ENCODE measurements around the gene KLF15.
A peak's percentile ranks its signal among the peaks of the same experiment; 100 is the strongest.

Gene KLF15

DNA sequence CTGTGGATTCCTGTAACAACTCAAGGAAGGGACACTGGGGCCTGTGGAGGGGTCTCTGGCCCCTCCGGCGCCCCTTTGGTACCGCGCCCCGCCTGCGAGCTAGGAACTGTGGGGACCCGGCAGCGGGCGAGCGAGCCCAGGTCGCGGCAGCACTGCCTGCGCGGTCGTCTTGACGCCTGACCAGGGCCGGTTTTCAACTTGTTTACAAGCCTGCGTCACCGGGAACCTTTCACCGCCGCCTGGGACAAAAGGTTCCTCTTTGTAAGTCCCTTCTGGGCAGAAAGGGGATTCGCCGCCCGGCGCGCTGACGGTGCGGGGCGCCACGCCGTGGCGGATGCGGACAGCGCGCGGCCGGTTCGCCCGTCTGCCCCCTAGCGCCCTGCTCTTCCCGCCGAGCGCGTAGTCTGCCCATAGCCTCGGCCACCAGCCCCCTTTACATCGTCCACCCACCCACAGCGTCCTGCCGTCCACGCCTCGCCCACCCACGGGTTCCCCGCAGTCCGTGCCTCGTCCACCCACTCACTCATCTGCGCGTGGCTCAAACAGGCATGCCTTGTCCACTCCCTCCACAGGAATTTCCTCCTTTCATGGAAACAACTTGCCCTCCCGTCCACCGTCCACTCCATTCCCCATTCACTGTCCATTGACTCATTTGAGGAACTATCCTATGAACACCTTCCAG, 32.0 kb upstream of the KLF15 start:
- DNase-seq: peak; percentile 82 to 85

DNA sequence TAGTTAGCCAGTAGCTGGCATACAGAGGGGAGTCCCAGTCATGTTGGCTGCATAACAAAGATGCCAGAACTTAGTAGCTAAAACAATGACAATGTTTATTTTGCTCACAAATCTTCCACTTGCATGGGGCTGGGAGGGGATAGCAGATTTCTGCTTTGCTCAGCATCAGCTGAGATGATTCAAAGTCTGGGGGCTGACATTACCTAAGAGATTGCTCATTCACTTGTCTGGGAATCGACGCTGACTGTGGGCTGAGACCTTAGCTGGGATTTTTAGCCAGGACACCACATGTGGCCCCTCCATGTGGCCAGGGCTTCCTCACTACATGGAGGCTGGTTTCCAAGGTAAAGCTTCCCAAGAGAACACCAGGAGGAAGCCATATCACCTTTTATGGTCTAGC, 24.8 kb upstream of the KLF15 start:
- no peak for DNase-seq

DNA sequence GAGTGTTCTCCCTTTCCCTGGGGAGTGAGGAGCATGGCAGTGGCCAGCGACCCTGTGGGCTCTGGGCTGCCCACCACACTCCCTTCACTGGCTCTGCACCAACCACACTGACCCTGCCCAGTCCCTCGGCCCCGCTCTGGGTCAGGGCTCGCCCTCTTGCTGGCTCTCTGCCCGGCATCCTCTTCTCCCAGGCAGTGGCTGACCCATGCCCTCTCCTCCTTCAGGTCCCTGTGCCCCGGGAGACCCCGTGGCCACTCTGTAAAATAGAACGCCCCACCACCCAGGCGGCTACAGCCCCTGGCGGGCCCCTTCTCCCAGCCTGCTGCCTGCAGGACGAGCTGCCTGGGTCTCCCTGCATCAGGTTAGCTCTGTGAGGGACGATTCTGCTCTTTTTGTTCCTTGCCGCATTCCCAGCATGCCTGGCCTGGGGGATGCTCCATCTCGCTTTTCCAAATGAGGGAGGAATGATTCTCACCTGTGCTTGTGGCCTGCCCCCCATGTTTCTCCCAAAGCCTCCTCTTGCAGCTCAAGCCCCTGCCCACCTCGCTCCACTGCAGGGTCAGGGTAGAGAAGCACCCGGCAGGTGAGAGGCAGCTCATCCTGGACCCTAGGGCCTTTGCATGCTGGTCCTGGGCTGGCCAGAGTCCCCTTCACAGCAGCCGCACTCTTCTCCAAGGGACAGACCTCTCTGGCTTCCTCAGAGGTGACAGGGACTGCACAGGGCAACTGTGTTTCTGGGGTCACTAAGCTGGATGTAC, 23.0 kb upstream of the KLF15 start:
- DNase-seq: no peak

DNA sequence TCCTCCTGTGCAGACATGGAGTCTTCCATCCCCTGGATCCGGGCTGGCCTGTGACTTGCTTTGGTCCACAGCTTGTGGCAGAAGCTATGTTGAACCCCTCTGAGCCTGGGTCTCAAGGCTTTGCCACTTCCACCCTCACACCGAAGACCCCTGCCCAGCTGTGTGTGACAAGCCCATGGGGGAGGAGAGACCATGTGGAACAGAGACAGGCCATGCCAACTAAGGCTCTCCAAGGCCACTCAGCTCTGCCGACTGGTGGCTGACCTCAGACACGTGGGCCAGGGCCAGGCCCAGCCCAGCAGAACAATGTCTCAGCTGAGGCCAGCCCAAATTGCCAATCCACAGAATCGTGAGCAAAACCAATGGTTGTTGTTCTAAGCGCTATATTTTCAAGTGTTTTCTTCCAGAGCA, 21.1 kb upstream of the KLF15 start:
- no peak for DNase-seq

DNA sequence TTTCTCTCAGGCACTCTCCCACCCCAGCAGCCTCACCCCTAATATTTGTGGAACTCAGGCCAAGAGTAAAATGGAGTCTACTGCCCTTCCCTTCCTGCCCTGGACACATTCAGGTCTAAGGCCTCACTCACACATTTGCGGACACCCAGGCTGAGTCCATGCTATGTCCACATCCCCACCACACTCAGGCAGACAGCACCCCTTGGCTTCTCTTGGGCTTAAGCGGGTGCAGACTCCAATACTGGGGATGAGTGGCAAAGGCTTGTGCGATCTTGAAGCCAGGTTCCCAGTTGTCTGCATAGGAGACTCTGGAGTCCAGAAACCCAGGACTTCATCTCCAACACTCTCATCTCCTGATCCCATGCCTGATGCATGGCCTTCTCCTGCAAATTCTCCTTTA, 20.0 kb upstream of the KLF15 start:
- DNase-seq: no peak

DNA sequence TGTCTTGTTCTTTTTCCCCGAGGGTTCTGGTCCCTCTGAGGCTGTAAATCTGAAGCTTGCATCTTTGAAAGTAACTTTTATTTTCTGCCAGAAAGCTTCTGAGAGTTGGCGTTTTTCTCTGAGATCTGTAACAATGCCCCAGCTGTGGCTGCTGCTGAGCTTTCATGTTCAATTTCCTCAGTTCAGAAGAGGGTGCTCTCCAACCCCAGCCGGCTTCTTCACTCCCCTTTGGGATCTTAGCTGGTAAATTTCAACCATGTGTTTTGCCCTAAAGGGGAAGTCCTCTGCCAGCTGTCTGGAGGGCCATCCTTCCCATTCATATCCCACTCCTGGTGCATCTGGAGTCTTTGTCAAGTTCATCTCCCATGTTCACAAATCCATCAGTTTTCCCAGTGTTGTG, 19.2 kb upstream of the KLF15 start:
- no peak for DNase-seq

DNA sequence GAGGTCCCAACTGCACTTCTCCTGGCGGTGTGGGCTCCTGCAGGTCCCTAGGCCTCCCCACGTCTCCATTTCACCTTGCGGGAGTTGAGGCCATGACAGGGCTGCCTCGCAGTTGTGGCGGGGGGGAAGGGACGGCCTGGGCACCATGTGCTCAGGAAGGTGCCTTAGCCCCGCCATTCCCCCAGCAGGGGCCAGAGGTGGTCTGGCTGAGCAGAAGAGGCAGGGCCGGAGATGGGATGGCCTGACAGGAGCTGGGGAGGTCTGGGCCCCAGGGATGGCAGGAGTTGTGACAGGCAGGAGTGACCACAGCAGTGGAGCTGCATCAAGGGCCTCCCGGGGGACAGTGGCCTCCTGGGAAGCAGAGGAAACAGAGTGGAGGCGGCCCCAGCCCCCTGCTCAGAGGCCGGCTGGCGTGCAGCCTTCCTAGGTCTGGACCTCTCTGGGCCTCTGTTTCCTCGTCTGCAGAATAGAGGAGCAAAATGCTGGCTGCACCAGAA, 18.7 kb upstream of the KLF15 start:
- no peak for DNase-seq

DNA sequence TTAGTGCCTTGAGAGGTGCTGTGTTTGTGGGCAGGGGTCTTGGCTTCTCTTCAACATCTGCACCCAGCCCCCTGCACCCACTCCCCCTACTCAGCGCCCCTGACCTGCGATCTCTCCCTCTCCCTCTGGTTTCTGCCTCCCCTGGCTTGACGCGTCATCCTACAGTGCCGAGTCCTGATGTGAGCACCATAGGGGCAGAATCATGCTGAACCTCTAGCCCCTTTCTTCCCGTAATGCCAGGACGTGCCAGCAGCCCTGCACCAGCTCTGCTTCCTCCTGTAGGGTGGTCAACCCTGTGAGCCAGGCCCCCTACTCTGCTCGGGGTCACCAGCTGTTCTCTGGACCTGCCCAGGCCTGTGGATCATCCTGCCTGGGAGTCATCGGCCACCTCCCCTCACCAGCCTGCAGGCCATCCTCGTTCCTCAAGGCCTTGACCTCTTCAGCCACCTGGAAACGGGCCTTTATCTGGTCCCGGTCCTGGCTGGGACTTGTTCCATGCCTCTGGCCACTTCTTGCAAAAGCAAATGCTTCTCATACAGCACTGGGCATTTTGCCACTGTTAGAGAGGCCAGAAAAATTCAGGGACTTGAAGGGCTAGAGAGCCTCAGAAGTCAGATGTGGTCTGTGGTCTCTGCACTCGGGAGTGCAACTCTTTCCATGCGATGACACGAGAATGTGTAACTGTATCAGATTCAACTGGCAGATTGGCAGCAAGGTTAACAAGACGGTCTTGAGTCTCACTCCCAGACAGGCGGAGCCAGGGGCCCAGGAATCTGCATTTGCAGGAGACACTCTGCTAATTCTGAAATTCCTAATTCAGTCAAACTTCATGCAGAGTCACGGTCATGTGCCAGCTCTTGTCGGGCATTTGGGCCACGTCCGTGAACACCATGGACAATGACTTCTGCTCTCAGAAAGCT, 16.7 kb upstream of the KLF15 start:
- no peak for DNase-seq

DNA sequence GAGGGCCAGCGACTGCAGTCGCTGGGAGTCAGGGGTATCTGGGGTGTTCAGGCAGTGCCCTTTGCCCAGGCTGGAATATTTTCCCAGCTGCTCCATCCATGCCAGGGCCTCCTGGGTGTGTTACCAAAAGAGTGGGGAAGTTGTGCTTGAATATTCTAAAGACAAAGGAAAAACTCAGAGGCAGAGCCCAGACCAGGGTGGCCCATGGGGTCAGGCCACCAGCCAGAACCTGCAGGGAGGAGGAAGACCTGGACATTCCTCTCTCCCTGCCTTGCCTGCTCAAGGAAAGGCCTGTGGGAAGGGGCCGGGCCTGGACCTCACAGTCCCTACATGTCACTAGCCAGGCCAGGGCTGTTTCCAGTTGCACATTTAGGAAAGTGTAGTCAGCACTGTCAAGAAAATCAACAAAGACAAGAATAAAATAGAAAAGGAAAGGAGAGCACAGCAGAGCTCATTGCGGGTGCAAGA, 16.0 kb upstream of the KLF15 start:
- DNase-seq: no peak

DNA sequence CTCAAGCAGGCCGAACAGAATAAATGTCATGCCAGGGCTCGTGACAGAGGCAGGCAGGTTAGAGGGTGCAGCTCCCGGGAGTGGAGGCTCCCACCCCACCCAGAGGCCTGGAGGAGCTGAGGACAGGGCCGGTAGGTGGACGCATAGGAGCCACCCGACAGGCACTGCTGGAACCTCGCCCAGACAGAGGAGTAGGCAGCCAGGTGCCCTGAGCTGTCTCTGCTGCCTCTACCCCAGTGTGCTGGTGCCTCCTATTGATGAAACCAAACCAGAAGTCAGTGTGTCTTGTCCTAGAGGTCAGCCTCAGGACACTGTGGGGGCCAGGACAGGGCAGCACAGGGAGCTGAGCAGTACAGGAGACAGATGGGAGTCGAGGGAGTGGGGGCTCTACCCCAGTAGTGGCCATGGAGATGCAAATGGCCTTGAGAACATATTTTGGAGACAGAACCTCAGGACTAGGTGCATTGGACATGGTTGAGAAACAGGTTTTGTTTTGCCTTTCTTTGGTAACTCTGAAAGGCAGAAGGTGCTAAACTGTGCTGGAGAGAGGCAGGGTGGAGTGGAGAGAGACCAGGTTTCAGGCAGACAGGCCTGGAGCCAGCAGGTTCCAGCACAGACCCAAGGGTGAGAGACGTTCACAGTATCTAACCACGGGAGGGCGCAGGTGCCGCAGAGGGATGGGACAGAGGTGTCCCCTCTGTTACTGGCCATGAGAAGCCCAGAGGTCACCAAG, 15.4 kb upstream of the KLF15 start:
- no peak for DNase-seq

DNA sequence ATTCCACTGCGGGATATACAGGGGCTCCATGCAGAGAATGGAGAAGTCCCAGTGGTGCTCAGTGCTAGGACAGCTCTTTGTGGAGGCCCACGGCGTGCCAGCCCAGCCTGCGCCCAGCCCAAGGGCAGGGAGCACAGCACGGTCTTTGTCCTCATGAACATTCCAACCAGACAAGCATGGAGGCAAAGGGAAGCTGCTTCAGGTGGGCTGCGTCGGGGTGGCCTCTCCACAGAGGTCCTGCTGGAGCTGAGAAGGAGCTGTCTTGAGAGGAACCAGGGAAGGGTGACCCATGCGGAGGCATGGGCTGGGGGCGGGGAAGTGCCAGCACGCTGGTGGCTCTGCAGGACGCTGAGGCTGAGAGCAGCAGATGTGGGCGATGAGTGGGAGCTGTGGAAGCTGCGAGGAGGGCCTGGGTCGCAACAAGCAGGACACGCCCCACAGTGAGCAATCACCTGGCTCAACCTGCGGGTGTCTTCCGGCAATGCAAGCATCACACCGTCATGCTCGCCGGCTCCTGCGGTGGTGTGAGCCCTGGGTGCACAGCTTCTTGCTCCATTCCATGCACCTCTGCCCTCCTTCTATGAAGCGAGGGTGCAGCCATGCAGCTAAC, 14.0 kb upstream of the KLF15 start:
- DNase-seq: no peak

DNA sequence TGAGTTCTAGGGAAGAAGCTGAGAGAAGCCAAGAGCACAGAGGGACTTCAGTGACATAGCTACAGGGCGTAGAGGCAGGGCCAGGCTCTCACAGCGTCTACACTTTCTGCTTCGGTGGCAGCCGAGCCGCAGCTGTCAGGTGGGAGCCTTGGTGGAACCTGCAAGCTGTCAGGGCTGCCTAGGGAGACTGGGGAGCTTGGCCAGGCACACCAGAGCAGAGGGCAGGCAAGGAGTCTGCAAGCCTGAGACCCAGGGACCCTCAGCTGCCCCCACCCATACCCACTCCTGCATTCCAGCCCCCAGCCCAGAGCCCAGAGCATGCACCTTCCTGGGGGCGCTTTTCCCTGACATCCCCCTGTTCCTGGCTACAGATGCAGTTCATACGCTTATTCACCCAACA, 13.4 kb upstream of the KLF15 start:
- no peak for DNase-seq

DNA sequence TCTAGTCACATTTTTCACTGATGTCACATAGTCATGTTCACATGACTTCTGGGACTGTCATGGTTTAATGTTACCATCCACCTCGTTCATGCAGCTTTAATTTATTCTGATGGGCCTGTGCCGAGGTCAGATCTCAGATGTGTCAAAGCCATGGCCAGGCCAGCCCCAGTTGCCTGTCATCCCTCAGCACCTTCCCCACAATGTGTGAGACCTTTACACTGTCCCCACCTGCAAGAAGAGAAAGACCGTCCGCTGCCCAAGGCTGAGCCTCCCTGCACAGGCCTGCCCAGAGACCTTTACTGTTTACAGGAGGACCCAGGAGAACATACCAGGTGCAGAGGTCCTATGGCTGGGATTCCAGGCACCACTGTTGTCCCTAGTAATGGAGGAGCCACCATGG, 12.8 kb upstream of the KLF15 start:
- DNase-seq: no peak

DNA sequence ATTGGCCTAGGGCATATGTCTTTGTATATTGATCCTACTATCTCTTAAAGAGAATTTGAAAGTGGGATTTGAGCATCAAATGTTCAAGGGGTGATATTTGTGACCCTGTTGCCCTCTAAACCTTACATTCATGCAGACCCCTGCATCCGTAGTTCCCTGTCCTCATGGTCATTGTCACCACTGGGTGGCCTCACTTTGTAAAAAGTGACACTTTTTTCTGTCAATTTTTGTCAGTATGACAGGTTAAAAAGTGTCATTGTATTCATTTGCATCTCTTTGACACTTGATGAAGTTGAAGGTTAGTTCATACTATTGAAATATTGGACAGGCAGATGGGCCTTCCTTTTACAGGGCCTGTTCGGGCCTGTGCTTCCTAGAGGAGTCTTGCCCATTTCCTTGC, 12.3 kb upstream of the KLF15 start:
- no peak for DNase-seq

DNA sequence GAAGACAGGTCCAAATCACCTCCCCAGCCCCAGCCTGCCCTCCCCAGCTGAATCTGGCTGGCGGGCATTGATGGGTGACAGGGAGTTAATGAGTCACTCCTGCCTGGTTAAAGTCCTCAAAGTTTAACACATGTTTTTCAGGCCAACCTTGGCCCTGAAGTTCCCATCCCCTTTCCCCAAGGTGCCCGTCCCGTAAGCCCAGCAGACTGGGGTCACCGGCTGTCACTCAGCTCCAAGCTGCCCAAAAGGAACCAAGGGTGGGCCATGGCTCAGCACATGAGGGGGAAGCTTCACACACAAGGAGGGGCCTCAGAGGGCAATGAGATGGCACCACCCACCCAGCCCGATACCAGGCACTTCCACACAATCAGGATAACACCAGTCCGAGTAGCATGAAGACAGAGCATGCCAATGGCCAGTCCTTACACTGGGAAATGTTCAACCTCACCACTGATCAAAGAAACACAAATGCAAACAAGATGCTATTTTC, 10.2 kb upstream of the KLF15 start:
- DNase-seq: no peak

DNA sequence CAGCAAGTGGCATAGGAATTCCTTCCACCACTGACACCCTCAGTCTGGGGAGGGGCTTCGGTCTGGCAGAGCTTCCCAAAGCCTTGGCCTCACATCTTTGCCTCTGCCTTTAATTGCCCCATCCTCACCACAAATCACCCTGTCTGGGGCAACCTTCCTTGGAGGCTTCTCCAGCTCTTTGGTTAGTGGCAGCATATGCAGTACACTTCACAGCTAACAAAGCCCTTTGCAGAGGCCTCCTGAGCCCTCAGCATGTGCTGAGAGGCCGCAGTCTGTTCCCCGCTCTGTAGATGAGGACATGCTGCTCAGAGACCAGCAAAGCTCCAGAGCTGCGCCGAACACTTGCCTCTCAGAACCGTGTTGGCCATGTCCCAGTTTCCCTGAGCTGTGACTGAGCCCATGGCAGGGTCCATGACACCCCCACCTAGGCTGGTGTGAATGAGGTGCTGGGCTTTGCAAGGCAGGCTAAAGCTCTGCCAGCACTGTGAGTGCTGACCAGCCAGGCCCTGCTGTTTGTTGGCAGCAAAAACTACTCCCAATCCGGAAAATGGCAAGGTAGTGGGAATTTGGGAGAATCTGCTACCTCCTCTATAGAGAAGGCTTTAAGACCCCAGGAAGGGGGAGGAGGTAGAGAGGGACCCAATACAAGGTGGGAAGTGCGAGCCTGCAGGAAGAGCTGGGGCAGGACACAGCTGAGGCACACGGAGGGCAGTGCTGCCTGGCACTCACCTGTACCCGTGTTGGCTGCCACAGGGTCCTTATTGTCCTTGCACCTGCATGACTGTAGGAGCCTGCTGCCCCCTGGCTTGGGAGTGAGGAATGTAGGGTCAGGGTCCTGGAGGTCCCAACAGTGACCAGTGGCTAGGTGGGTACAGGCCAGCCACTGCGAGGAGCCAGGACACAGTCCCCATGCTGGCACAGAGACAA, 8.4 kb upstream of the KLF15 start:
- DNase-seq: no peak

DNA sequence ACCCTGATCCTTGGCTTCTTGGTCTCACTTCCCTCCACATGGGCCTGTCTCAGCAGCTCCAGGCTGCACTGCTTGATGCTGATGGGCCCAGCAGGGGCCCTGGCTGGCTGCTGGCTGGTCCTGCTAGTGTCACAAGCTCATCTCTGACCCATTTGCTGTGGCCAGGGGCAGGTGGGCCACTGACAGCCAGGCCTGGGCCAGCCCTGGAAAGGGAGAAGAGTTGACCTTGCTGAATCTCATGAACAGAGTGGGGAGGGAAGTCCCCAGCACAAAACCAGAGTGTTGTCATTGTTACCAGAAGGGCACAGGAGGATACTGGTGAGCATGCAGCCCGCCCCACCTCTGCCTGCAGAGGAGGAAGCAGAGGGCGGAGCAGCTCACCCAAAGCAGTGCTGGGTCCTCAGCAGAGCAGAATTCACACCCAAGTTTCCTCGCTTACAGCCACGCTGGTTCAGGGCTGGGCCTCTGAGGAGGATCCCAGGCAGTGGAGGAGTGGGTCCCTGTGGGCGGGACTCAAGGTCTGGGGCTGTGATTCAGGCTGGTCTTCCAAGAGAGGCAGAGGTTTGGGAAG, 7.6 kb upstream of the KLF15 start:
- no peak for DNase-seq

DNA sequence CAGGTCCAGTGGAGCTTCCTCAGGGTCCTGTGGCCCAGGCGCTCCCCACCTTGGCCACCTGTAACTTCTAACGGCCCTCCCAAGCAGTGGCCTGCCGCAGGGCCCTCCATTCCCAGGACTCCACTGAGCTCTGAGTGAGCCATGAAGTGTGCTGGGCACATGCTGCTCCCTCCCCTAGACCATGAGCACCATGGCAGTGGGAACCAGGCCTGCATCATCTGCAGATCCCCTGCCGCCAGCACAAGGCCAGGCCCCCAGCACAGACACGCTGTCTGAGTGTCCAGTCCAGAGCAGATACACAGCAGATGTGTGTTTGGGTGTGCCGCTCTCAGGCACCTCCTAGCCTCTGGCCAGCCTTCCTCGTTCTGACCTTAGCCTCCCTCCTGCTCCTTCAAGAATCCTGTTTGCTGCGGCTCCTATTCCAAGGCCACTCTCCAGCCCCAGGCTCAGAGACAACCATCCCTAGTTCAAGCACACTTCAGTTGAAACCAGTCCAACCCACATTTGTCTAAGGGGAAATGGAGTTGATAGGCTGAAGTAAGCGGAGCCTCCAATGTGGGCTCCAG, 7.0 kb upstream of the KLF15 start:
- DNase-seq: no peak

DNA sequence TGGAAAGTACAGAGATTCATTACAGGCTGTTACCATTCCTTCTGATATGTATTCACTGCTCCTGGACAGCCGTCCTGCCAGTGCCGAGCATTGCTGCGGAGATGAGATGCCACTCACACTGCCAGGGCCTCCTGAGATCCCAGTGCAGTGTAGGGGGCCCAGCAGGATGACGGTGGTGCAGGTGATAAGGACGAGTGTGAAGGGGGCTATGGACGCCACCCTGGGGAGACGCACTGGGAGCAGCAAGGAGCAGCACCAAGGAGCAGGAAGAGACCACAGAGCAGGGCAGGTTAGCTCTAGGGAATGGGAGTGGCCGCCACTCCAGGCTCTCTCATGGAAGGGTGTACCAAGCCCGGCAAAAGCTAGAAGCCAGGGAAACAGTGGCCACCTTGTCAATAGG, 4.0 kb upstream of the KLF15 start:
- no peak for DNase-seq

DNA sequence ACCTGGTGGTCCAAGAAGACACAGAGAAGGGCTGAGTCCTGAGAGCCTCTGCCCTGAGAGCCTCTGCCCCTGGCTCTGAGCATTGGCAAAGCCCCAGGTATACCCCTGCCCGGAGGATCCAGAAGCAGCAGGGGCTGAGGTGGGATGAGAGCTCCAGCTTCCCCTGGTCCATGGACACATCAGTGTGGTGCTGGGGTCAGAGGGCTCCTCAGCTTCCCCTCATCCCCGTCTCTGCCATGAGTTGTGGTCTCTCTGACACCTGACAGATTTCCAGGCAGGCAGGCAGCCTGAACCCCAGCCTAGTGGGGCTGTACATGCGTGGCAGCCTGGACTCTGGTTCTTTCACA, 3.5 kb upstream of the KLF15 start:
- no peak for DNase-seq
